HepG2 (cell line): ENCODE data around the gene LDLR. TPM values are rescaled to one million over a fixed set of nuclear protein-coding genes. Genes with fewer than 3 reads are reported as not detected.
A peak's percentile ranks its signal among the peaks of the same experiment; 100 is the strongest.

Source experiments
- FUBP1 ChIP-seq: sonication (generic); formaldehyde crosslinking; IDR thresholded peaks from 2 replicates; pipeline ENCODE4 v1.5.1; 2020; ENCODE audit warnings: missing genetic modification reagents, mild to moderate bottlenecking, borderline replicate concordance
- KLF15 ChIP-seq: sonication (generic); formaldehyde crosslinking; IDR thresholded peaks from 2 replicates; pipeline ENCODE4 v1.8.1; 2023; ENCODE audit warnings: borderline replicate concordance, mild to moderate bottlenecking, inconsistent platforms, missing genetic modification reagents, mixed read lengths
- MNT ChIP-seq: fragments of 450-650 bp; IDR thresholded peaks from 2 replicates; pipeline ENCODE4 v1.6.1; 2016
- NKX3-1 ChIP-seq: sonication (generic); formaldehyde crosslinking; IDR thresholded peaks from 2 replicates; pipeline ENCODE4 v1.5.0; 2020; ENCODE audit warnings: missing genetic modification reagents
- PATZ1 ChIP-seq: sonication (generic); formaldehyde crosslinking; IDR thresholded peaks from 2 replicates; pipeline ENCODE4 v1.4.0; 2020; ENCODE audit warnings: missing genetic modification reagents
- ZNF329 ChIP-seq: sonication (generic); formaldehyde crosslinking; IDR thresholded peaks from 2 replicates; pipeline ENCODE4 v1.9.0; 2021; ENCODE audit warnings: low read depth, mild to moderate bottlenecking, missing genetic modification reagents
- ZNF720 ChIP-seq: sonication (generic); formaldehyde crosslinking; IDR thresholded peaks from 2 replicates; pipeline ENCODE4 v1.4.0; 2020; ENCODE audit warnings: missing genetic modification reagents
- ZNF768 ChIP-seq: sonication (generic); formaldehyde crosslinking; IDR thresholded peaks from 2 replicates; pipeline ENCODE4 v1.4.0; 2020; ENCODE audit warnings: missing genetic modification reagents
- polyA plus RNA-seq, 8 experiments: library from polyadenylated mRNA; depleted of rRNA in 3 of 8; stranded (reverse) in 7 of 8; unstranded in 1 of 8; fragments of >200 nt; fragmentation: Illumina TruSeq in 4 of 8; extraction: Trizol in 4 of 8; gene quantifications; 2 replicates each; pipeline versions ENCODE4 v1.2.1 to v1.2.3, GENCODE V29; 2011 to 2016; ENCODE audit warnings: low read depth in 4 of 8, missing spikeins in 1 of 8, mixed read lengths in 1 of 8; ENCODE audit not compliant: insufficient read depth in 1 of 8
- total RNA-seq, 5 experiments: library from RNA; depleted of rRNA; stranded (reverse); fragments of >200 nt; fragmentation: Illumina TruSeq; extraction: Trizol; gene quantifications; 2 replicates each; pipeline ENCODE4 v1.2.3, GENCODE V29; 2016; ENCODE audit warnings: low read depth in 1 of 5
- TF ChIP-seq, protein P1 (sequence below): sonication (generic); formaldehyde crosslinking; IDR thresholded peaks from 2 replicates; pipeline ENCODE4 v1.5.1; 2020; ENCODE audit warnings: mild to moderate bottlenecking, missing genetic modification reagents, moderate library complexity

The LDLR gene
- total and polyA plus RNA-seq, 2 of the 13 experiments (the other 11 are each of a cell fraction or from before 2014, with no cell fraction given): 51.6 to 92.5 TPM

DNA sequence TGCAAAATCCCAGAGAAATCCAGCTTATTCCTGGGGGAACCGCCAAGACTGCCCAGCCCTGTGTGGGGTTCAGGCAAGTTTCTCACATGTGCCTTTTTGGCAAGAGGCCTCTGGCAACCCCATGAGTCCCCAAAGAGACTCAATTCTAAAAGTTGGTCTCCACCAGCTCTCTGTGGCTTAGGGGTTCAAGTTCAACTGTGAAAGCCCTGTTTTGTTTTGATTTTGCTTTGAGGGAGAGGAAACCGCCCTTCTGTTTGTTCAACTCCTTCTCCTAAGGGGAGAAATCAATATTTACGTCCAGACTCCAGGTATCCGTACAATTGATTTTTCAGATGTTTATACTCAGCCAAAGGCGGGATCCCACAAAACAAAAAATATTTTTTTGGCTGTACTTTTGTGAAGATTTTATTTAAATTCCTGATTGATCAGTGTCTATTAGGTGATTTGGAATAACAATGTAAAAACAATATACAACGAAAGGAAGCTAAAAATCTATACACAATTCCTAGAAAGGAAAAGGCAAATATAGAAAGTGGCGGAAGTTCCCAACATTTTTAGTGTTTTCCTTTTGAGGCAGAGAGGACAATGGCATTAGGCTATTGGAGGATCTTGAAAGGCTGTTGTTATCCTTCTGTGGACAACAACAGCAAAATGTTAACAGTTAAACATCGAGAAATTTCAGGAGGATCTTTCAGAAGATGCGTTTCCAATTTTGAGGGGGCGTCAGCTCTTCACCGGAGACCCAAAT lies 583 bp upstream of the LDLR start (continued):
- TF ChIP-seq MNT: no peak
- TF ChIP-seq ZNF768 (CRISPR knock-in tag): no peak
- TF ChIP-seq PATZ1 (CRISPR knock-in tag): peak; percentile 21; the same call in 1 of the 2 replicates
- TF ChIP-seq ZNF329: no peak
- TF ChIP-seq, protein P1, sequence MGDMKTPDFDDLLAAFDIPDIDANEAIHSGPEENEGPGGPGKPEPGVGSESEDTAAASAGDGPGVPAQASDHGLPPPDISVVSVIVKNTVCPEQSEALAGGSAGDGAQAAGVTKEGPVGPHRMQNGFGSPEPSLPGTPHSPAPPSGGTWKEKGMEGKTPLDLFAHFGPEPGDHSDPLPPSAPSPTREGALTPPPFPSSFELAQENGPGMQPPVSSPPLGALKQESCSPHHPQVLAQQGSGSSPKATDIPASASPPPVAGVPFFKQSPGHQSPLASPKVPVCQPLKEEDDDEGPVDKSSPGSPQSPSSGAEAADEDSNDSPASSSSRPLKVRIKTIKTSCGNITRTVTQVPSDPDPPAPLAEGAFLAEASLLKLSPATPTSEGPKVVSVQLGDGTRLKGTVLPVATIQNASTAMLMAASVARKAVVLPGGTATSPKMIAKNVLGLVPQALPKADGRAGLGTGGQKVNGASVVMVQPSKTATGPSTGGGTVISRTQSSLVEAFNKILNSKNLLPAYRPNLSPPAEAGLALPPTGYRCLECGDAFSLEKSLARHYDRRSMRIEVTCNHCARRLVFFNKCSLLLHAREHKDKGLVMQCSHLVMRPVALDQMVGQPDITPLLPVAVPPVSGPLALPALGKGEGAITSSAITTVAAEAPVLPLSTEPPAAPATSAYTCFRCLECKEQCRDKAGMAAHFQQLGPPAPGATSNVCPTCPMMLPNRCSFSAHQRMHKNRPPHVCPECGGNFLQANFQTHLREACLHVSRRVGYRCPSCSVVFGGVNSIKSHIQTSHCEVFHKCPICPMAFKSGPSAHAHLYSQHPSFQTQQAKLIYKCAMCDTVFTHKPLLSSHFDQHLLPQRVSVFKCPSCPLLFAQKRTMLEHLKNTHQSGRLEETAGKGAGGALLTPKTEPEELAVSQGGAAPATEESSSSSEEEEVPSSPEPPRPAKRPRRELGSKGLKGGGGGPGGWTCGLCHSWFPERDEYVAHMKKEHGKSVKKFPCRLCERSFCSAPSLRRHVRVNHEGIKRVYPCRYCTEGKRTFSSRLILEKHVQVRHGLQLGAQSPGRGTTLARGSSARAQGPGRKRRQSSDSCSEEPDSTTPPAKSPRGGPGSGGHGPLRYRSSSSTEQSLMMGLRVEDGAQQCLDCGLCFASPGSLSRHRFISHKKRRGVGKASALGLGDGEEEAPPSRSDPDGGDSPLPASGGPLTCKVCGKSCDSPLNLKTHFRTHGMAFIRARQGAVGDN: no peak
- TF ChIP-seq KLF15: no peak
- TF ChIP-seq NKX3-1 (CRISPR knock-in tag): 0 out of 2 replicates have a peak, but pooled peaks have one; percentile 14
- TF ChIP-seq ZNF720 (CRISPR knock-in tag): no peak
- TF ChIP-seq FUBP1 (CRISPR knock-in tag): no peak
